GM19438 (cell line): Measurements from ENCODE around the gene DENND1A.

Experiments used
- ATAC-seq: cut with Tn5 transposase; IDR thresholded peaks from one replicate; pipeline ENCODE4 v1.9.1; 2021; ENCODE audit warnings: low read depth; ENCODE audit not compliant: unreplicated experiment

DENND1A gene

GRCh38 chr9:123868002-123868401, 61.9 kb downstream of the DENND1A start:
- no peak for ATAC-seq

GRCh38 chr9:123867034-123867433, 62.9 kb downstream of the DENND1A start:
- ATAC-seq: no peak

DNA sequence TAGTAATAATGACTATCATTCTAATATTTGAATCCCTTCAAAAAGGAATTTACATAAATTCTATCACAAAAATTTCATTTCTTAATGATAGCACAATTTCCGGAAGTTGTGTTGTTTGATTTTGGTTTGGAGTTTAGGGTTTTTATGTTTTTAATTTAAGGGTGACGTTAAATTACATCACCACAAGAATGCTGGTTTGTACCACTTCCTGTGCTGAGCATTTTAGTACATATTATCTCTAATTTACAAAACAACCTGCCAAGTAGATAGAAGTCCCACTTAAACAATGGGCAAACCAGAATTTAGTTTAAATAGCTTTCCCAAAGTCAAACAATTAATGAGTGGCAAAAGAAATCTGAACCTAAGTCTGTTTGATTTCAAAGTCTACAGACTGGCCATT, 63.4 kb downstream of the DENND1A start:
- no peak for ATAC-seq

- ATAC-seq: no peak
Observed at GRCh38 chr9:123865226-123866000, 64.5 kb downstream of the DENND1A start.

DNA sequence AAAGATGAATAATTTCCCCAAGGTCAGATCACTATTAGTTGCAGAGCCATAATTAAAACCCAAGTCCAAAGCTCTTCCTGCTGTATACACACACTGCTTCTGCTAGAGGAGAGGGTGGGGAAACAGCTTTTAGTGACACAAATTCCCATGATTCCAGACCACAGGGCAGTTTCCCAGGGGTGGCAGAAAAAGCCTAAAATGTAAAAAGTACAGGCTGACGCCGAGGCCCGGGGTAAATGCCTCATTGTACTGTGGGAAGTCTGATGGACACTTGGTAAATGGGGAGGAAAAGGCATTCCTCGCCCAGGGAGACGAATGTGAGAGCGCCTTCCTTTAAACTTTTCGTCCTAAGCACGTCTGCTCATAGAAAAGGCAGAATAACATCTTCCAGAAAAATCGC, 65.7 kb downstream of the DENND1A start:
- ATAC-seq: no peak

DNA sequence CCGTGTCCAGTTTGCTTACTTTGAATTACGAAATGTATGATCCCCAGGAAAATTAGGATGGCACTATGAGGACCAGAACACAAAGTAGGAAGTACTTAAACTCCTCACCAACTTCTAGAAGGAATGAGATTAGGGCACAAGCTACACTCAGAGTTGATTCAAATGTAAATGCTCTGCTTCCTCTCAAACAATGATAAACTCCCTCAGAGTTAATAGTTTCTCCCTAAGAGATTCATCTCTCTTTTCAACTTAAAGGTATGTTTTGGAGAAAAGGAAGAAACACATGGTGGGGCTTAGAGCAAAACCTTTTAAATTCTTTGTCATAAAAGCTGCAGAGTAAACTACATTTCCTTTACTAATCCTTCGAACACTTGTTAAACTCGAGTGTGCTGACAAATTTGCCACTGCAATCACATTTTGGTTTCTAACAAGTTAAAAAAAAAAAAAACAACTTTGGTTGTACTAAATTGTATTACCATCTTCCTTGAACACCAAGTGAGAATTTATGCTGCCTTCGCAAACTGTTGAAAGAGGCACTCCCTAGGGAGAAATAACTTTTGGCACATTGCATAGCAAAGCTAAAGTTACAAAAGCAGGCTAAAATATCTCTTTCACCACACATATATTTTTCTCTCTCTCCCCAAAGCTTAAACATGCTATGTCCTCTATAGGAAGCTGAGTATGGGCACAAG, 66.6 kb downstream of the DENND1A start:
- ATAC-seq: no peak

DNA sequence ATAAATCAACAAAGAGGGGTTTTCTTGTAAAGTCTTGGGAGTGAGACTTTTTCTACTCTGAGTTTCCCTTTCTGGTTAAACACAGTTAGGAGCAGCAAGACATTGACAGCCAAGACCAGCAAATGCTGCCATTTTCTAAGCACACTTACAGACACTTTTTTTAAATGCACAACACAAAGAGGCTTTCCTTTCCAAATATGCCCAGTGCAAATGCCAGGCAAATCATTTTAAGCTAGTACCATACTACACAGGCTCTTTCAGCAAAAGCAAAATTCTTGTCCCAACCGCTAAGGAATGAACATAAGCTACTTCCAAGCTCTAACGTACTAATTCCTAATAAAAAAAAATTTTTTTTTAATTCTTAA, 68.2 kb downstream of the DENND1A start:
- ATAC-seq: no peak

DNA sequence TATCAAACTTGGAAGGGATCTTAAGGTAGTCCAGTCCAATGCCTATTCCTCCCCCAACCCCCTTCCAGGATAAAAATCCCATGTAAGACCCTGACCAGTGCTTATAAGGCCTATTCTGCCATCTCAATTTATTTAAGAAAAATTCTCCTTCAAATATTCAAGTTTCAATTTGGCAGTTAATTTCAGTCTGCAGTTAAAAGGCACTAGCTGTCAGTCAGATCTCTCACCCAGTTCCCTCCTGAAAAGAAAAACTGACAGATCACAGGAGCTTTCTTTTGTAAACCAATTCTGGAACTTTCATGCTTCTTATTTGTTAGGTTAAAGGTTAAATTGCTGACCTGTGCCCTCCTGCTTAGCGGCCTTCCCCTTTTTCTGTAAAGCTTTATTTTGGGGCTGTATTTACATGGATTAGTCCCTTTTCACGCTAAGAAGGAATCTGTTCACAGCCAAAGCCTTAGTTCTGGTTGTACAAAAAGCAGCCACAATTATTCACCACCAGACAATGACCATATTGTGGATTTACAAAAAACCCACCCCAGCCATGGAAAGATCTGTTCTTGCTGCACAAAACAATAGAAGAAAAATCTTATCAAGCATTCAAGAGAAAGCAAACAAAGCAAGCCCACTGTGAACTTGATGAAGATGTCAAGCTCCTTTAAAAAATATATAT, 68.7 kb downstream of the DENND1A start:
- no peak for ATAC-seq

DNA sequence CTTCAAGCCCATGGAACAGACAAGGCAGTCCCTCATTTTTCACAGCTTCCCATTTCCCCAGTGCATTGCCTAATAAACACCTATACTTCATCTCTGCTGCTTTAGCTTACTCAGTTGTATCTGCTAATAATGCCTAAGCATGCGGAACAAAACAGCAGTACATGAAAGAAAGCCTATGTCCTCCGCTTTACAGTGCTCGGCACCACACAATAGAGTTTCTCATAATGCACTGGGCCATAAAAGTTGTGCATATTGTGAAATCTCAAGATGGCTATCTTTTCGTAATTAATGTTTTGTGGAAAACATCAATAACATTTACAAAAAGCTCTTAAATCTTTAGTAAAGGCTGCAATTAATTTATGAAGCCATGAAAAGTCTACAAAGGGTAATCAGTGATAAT, 69.3 kb downstream of the DENND1A start:
- ATAC-seq: no peak

DNA sequence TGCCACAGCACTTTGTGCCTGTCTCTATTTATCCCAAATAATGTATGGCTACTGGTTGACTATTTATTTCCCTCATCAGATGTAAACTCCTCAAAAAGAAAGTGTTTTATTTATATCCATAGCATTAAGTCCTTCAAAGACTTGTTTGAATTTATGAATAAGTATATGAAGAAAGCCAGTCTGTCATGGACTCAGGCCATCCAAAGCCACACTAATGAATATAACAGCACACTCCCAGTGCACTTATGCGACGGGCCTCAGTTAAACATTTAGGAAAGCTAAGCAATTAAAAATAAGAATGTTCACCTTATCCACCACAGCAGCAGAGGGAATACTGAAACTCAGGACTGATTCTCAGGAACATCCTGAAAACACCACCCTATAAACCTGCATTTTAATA, 77.5 kb downstream of the DENND1A start:
- no peak for ATAC-seq

DNA sequence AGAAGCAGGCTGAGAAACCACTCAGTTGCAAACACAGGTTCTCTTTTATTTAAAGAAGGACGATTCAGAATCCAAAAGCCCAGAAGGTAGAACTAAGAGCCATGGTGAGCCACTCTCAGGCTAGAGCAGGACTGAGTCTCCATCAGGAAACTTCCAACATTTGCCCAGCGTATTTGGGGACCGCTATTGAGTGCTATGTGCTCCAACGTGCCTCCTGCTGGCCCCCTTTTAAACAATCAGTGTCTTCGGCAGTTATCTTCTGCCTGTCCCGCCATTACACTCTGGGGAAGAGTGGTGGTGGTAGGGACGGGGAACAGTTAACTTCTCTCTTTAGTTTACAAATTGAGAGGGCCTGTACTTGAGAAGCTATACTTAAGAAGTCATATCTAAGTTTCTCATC, 78.1 kb downstream of the DENND1A start:
- ATAC-seq: no peak

DNA sequence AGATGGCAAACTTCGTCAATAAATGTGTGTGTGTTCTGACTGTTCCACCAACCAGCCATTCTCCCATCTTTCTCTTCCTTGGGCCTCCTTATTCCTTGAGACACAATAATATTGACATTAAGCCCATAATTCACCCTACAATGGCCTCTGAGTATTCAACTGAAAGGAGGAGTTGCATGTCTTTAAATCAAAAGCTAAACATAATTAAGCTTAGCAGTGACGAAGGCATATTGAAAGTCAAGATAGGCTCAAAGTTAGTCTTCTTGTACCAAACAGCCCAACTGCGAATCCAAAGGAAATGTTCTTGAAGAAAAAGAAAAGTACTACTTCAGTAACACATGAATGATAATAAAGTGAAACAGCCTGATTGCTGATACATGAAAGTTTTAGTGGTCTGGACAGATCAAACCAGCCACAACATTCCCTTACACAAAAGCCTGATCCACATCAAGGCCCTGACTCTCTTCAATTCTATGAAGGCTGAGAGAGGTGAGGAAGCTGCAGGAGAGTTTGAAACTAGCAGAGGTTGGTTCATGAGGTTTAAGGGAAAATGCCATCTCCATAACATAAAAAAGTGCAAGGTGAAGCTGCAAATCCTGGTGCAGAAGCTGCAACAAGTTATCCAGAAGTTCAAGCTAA, 81.4 kb downstream of the DENND1A start:
- ATAC-seq: no peak

DNA sequence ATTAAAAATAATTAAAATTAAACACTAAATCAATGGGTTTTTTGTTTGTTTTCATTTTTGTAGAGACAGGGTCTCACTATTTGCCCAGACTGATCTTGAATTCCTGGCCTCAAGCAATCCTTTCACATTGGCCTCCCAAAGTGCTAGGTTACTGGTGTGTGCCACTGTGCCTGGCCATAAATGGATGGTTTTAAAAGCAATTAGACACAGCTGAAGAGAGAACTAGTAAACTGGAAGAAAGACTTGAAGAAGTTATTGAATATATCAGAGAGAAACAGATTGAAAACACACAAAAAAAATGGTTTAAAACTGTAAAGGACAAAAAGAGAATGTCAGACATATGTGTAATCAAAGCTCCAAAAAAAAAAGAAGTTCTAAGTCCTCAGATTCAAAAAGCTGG, 83.0 kb downstream of the DENND1A start:
- ATAC-seq: no peak

DNA sequence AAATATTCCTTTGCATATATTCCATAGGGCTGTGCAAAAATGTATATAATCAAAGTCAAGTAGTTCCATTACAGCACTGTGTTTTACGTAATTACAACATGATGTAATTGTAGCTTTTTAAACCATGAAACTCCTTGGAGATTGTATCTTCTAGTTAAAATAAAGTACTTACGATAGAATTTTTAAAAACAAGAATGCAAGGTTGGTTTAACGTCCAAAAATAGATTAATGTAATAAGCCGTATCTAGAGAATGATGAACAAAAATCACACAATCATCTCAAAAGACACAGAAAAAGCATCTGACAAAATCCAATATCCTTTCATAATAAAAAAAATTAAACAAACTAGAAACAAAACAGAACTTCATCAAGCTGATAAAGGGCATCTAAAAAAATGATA, 86.2 kb downstream of the DENND1A start:
- ATAC-seq: no peak

GRCh38 chr9:123835821-123836220, 94.1 kb downstream of the DENND1A start:
- no peak for ATAC-seq

DNA sequence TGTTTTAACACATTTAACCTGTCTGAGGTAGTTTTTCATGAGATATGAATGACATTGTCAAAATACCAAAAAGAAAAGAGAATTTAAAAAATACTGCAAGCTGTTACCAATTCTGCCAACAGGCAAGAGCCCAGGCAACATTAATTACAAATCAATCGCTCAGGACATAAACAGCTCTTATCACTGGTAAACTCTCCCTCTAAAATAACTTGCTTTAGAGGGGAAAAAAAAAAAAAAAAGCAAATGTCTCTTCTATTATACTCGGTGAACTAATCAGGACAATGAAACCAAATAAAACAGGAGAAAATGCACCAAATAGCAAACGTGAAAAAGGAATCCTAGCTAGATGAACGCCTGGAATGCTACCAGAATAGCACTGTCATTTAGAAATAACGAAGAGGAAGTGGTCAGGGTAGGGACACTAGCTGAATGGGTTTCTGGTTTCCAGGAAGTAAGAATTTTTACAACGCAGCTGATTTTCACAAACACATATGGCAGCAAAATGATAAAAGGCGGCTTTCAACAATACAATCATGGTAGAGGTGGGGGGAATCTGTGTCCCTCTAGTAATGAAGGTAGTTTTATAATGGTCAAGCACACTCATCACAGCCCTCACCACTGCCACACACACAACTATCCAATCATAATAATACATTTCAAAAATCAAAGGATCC, 94.9 kb downstream of the DENND1A start:
- no peak for ATAC-seq

- ATAC-seq: no peak
Observed at GRCh38 chr9:123834218-123834888, 95.6 kb downstream of the DENND1A start.

DNA sequence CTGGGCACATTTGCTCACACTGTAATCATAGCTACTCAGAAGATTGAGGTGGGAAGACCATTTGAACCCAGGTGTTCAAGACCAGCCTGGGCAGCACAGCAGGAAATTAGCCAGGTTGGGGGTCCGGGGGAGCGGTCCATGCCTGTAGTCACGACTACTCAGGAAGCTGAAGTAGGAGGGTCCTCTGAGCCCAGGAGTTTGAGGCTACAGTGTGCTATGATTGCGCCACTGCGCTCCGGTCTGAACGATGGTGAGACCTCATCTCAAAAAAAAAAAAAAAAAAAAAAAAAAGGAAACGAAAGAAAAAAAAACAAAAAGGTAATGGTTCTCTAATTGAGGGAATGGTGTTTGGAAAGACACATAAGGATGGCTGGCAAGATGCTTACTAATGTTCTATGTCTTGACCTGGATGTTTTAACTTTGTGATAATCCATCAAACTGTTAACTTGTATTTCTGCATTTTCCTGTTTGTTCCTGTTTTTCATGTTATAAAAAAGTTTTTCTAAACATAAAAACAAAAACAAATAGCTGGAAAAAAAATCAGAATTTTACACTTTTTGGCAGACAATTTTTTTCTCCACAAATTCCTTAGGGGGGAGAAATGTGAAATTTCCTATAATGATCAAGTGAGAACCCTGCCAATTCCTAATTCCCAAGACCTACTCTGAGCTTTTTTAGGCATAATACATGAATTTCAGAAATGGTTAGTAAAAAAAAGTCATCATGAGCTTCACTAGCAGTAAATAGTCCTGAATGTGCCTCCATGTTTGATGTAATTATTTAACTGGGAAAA, 96.9 kb downstream of the DENND1A start:
- ATAC-seq: no peak

DNA sequence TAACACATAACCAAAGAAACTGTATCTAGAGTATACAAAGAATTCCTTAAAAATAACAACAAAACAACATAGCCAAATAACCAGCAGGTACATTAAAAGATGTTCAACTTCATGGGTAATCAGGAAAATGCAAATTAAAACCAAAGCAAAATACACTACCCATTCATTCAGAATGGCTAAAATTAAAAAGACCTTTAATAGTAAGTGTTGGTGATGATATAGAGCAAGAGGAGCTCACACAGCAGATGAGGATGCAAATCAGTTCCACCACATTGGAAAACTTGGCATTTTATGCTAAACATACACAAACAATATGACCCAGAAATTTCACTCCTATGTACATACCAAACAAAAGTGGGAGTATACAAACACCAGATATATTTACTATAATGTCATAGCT, 97.8 kb downstream of the DENND1A start:
- ATAC-seq: no peak
